H1 (cell line): ENCODE results near the gene RELL1. TPM values are rescaled to one million over a fixed set of nuclear protein-coding genes. Genes with fewer than 3 reads are reported as not detected.

Experiments used
- MAFK ChIP-seq: IDR thresholded peaks from 2 replicates; pipeline ENCODE4 v1.6.1; 2012; ENCODE audit warnings: low read depth, mild to moderate bottlenecking, improper control_type of control experiment, low read length
- SP1 ChIP-seq: IDR thresholded peaks from 2 replicates; pipeline ENCODE4 v1.6.1; 2011; ENCODE audit warnings: low read depth, low read length
- SP2 ChIP-seq: IDR thresholded peaks from 2 replicates; pipeline ENCODE4 v1.6.1; 2012; ENCODE audit warnings: mild to moderate bottlenecking, low read length, inconsistent platforms
- SUZ12 ChIP-seq: fragments of 200-600 bp; sonication (generic); IDR thresholded peaks from 2 replicates; pipeline ENCODE4 v1.6.1; 2012; ENCODE audit warnings: mild to moderate bottlenecking, inconsistent platforms, low read length, moderate library complexity, mixed read lengths
- TEAD4 ChIP-seq: IDR thresholded peaks from 2 replicates; pipeline ENCODE4 v1.6.1; 2012; ENCODE audit warnings: low read depth, low read length, inconsistent platforms, mixed read lengths
- polyA plus RNA-seq, 7 experiments: library from polyadenylated mRNA; depleted of rRNA in 3 of 7; stranded (reverse) in 5 of 7; unstranded in 2 of 7; fragments of >200 nt in 5 of 7; fragments of 200-250 nt in 2 of 7; gene quantifications; 1 replicate in 5 of 7; 2 replicates in 1 of 7; 4 replicates in 1 of 7; pipeline versions ENCODE4 v1.2.1 to v1.2.3, GENCODE V29; 2011 to 2013; ENCODE audit warnings: missing spikeins in 2 of 7, mixed read lengths in 2 of 7
- total RNA-seq: library from RNA; stranded (reverse); fragmentation: NEBNext Ultra II Directional; extraction: Animal tissue kit (Norgen Biotek cat#: 25700); gene quantifications from 2 replicates; pipeline ENCODE4 v1.2.1, GENCODE V29; 2021

Gene RELL1
- total and polyA plus RNA-seq, 2 of the 8 experiments (the other 6 are each of a cell fraction or from before 2014, with no cell fraction given), result 2.1 to 14.1 TPM

GRCh38 chr4:37615059-37615719, 71.0 kb downstream of the RELL1 start (continued):
- TF ChIP-seq SUZ12 (no peak), SP1 (no peak), SP2 (no peak), MAFK (no peak), TEAD4 (no peak)
